GM18502 (cell line): ENCODE results near the gene TPGS2.
A peak's percentile ranks its signal among the peaks of the same experiment; 100 is the strongest.
"Not testable (repeated sequence)": the region's sequence is repeated elsewhere in the genome, so short reads cannot be mapped to it uniquely, and the experiment has no call there.

Experiments
- ATAC-seq: cut with Tn5 transposase; IDR thresholded peaks from one replicate; pipeline ENCODE4 v1.9.1; 2021; ENCODE audit warnings: mild to moderate bottlenecking; ENCODE audit not compliant: unreplicated experiment, poor library complexity

TPGS2 gene

GRCh38 chr18:36828630-36829361 lies at the start of gene TPGS2, which contains the start of gene KIAA1328:
Gene TPGS2, minus strand, starts transcription at chr18:36829002. Its CDS starts 235 bp downstream, at chr18:36828767.
Gene KIAA1328, plus strand, starts transcription at chr18:36829127. Its CDS starts 12 bp downstream, at chr18:36829139.
- ATAC-seq = peak; percentile 94

- not testable (repeated sequence) for ATAC-seq
Measured at GRCh38 chr18:36873826-36874225, 45.0 kb upstream of the TPGS2 start.

- no peak for ATAC-seq
Measured at GRCh38 chr18:36872329-36872728, 43.5 kb upstream of the TPGS2 start.

GRCh38 chr18:36871801-36872200 lies 43.0 kb upstream of the TPGS2 start:
- no peak for ATAC-seq

GRCh38 chr18:36867056-36867455 lies 38.3 kb upstream of the TPGS2 start:
- ATAC-seq = no peak

- ATAC-seq = no peak
Measured at GRCh38 chr18:36862182-36862581, 33.4 kb upstream of the TPGS2 start.

GRCh38 chr18:36856815-36857214 lies 28.0 kb upstream of the TPGS2 start:
- ATAC-seq = no peak

GRCh38 chr18:36851202-36851590 lies 22.4 kb upstream of the TPGS2 start:
- ATAC-seq = no peak

GRCh38 chr18:36850527-36851201 lies 21.9 kb upstream of the TPGS2 start:
- ATAC-seq = no peak

GRCh38 chr18:36849288-36850006 lies 20.6 kb upstream of the TPGS2 start:
- ATAC-seq = no peak

- no peak for ATAC-seq
Measured at GRCh38 chr18:36848609-36849008, 19.8 kb upstream of the TPGS2 start.

GRCh38 chr18:36843784-36844183 lies 15.0 kb upstream of the TPGS2 start:
- no peak for ATAC-seq

- ATAC-seq = no peak
Measured at GRCh38 chr18:36843199-36843598, 14.4 kb upstream of the TPGS2 start.

GRCh38 chr18:36839835-36840234 lies 11.0 kb upstream of the TPGS2 start:
- ATAC-seq = no peak

- no peak for ATAC-seq
Measured at GRCh38 chr18:36835927-36836326, 7.1 kb upstream of the TPGS2 start.

GRCh38 chr18:36833120-36833519 lies 4.3 kb upstream of the TPGS2 start:
- ATAC-seq = no peak

- ATAC-seq = no peak
Measured at GRCh38 chr18:36831139-36831538, 2.3 kb upstream of the TPGS2 start.

GRCh38 chr18:36830158-36830495 lies 1.3 kb upstream of the TPGS2 start:
- ATAC-seq = no peak

- no peak for ATAC-seq
Measured at GRCh38 chr18:36829362-36830157, 758 bp upstream of the TPGS2 start.

GRCh38 chr18:36828157-36828629 lies 609 bp downstream of the TPGS2 start:
- ATAC-seq = peak; percentile 0
